CD1c-positive myeloid dendritic cell (primary cell): ENCODE results near the gene TAGLN2.

ENCODE experiments used
- DNase-seq: peaks from one replicate; pipeline ENCODE4 v3.0.0-alpha.2; 2016; ENCODE audit errors: extremely low spot score

TAGLN2 gene

GRCh38 chr1:159935719-159936272, 10.5 kb upstream of the TAGLN2 start:
- peak; percentile 83 for DNase-seq

GRCh38 chr1:159935305-159935704, 10.0 kb upstream of the TAGLN2 start:
- DNase-seq: no peak

- DNase-seq: no peak
Measured at GRCh38 chr1:159934136-159935039, 9.1 kb upstream of the TAGLN2 start.

- no peak for DNase-seq
Measured at GRCh38 chr1:159933347-159933746, 8.0 kb upstream of the TAGLN2 start.

- no peak for DNase-seq
Measured at GRCh38 chr1:159932296-159933285, 7.3 kb upstream of the TAGLN2 start.

DNA sequence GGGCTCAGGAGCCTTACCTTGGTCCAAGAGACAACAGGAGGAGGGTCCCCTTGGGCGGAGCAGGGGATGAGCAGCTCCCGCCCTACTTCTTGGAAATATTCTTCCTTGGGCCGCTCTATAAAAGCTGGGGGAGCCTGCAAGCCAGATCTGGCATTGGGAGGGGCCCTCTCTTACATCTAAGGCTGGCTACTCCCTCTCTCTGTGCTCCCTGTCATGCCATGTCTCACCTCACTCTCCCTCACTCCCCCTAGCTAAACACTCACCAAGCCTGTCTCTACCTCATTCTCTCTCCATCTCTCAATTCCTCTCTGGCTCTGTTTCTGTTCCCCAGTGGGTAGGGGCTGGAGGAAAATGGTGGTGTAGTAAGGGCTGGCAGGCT, 6.5 kb upstream of the TAGLN2 start:
- DNase-seq: no peak

GRCh38 chr1:159931101-159931794, 5.9 kb upstream of the TAGLN2 start:
- no peak for DNase-seq

DNA sequence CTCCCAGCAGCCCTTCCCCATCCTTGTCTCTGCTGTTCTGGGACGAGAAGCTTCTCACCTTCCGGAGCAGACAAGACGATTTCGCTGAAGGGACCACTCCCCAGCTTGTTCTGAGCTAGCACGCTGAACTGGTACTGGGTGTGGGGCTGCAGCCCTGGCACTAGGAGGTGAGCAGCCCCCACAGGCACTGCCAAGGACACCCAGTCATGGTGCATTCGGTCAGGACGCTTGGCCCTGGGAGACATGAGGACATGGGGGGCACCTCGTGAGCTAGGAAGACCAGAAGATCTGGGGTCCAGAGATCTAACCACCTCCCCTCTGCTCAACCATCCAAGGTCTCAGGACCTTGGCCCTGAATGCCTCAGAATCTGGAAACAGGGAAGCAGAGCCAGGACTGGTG, 5.3 kb upstream of the TAGLN2 start:
- DNase-seq: no peak

GRCh38 chr1:159930216-159930615, 4.9 kb upstream of the TAGLN2 start:
- no peak for DNase-seq

DNA sequence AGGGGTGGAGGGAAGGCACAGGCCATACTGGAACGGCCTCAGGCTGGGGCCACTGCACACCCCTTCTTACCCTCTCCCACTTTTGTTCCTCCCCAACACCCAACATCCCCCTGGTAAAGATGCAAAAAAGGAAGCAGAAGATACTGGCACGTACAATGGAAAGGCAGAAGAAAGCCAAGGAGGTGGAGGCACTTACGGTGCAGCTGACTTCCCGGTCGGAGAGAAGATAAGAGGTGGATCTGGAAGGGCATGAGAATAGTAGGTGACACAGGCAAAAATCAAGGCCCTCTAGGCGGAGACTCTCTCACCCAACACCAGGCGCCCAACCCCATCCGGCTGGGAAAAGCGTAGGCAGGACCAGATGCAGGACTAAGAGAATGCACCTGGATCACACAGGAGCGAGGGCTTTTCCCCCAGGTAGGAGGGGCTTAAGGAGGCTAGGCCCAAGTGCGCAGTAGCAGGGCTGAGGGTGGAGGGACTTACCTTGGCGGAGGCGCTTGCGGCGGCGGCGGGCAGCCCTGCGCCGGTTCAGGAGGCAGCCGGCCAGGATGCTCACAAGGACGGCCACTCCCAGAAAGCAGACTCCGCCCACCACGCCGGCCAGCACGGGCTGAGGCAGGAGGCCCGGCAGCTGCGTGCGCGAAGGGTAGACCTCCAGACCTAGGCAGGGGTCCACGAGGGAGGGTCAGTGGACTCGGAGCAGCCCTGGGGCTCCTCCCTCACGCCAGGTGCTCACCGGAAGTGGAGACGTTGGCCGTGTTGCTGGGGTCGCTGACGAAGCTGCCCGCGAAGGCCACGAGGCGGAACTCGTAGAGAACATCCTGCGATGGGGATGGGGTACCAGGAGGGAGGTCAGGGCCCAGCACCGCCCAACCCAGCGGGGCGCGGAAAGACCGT, 4.1 kb upstream of the TAGLN2 start:
- no peak for DNase-seq

DNA sequence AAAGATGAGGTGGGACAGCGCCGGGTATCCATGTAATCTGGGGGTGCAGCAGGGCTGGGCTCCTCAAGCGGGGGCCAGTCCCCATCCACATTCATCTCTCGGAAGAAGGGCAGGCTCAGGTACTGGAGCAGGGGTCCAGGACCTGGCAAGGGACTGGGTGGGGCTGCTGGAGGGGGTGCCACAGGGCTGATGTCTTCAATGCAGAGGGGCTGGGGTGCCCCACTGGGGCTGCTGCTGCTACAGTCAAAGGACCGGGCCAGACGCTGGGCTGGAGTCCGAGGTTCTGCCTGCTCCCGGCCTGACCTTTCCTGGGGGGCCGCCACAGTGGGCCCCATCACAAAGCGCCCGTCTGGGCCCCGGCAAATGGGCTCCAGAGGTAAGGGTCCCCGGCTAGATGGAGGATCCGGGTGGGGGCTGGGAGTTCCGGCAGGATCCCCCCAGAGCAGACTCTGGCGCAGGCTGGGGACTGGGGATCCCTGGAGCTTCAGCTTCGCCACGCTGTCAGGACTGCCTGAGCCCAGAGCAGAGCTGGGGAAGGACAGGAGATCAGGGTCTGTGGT, 3.3 kb upstream of the TAGLN2 start:
- no peak for DNase-seq

- DNase-seq: no peak
Measured at GRCh38 chr1:159927849-159928431, 2.6 kb upstream of the TAGLN2 start.

DNA sequence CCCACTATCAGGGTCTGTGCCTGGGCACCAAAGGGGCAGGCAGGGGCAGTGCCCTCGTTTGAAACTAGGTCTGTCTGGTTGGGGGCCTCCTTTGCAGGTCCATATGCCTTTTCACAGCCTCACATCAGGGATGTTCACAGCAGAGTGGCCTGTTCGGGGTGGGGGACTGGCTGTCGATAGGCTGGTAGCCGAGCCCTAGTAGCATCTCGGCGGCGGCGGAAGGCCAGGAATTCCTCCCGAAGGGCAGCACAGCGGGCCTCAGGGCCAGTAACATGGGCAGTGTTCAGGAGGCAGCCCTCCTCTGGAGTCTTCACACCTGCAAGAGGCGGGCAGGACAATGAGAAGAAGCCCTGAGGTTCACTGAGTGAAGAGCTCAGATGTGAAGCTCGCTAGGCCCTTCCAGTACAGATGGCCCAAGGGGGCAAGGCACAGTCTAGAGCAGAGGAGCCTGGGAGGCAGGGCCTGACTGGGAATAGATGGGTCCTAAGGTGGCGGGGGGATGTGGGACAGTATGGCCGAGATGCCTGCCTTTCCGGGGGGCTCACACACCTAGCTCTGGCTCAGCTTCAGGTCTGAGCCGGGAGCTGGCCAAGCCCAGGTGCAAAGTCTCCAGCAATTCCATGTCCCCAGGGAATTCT, 2.0 kb upstream of the TAGLN2 start:
- no peak for DNase-seq

- no peak for DNase-seq
Measured at GRCh38 chr1:159925719-159926078, 392 bp upstream of the TAGLN2 start.

GRCh38 chr1:159924025-159924790, 1.1 kb downstream of the TAGLN2 start:
- peak; percentile 90 for DNase-seq

DNA sequence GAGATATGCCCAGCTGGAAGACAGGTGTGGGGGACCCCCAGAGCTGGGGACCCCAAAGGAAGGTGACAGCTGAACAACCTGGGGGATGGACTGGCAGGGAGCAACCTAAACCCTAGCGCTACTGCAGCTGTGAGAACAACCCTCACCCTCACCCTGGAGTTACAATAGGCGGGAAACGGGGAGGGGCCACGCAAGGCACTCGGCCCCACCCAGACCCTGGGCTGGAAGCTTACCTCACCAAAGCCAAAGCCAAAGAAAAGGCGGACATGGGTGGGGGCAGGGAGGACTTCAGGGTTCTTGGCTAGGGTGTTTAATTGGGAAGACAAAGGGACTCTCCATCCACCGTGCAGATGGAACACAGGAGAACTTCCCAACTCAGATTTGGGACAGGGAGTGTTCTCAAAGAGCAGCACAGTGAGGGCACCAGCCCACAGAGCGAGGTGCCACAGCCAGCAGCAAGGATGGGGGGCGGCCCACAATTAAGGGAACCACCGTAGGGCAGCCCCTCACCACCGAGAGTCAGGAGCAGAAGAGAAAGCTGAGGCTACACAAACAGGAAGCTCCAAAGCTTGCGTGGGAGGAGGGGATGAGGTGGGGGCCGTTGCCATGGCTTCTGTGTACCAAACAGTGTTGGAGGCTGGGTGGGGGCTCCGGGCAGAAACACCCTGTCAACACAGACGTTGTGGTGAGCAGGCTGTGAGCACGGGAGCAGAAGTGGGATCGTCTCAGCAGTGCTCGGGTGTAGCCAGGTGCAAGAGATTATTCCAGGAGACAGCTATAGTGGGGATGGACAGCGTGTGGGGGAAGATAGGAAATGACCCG, 1.9 kb downstream of the TAGLN2 start:
- peak; percentile 99 for DNase-seq

GRCh38 chr1:159922511-159923202, 2.6 kb downstream of the TAGLN2 start:
- peak; percentile 18 for DNase-seq
